ENCODE measurements around the gene ARL3. TPM values are rescaled to one million over a fixed set of nuclear protein-coding genes. Genes with fewer than 3 reads are reported as not detected.
A peak's percentile ranks its signal among the peaks of the same experiment; 100 is the strongest.
"Not testable (repeated sequence)": the region's sequence is repeated elsewhere in the genome, so short reads cannot be mapped to it uniquely, and the experiment has no call there.

Gene ARL3
- total RNA-seq, 1 donor from 2014 or later: 14.1 TPM

DNA sequence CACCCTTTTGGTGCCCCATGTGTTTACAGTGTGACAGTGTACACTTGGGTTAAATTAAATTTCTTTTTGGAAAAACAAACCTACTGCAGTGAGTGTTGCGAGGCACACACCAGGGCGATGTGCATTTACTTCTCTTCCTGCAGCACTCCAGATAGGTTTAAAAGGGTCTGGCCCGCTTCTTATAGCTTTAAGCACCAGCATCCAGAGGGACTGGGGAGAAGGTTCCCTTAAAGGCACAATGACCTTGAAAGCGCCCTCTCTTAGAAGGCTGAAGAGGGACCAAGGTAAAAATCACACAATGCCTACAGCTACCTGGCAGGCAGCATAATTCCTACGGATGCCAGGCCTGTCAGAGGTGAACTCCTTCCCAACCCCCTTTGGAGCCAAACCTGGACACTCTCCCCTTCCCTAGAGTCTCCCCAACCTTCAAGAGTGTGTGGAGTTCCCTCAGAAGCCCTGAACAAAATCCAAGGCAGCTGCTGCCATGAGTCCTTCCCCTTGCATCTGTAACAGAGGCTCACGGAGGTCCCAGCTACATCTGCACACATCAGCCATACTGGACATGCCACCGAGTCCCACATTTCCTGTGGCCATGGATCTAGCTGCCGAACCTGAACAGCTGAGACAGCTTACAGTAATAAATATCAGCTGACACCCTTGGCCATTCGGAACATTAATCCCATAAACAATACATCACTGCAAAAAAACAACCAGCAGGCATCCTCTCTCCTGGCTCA lies 36.7 kb downstream of the ARL3 start:
- DNase-seq: no peak
- no peak for ATAC-seq (ENCODE audit: poor library complexity)
- intact Hi-C loops (cut with DNase I): no loop called here

GRCh38 chr10:102676534-102677315 lies 37.5 kb downstream of the ARL3 start:
- ATAC-seq (ENCODE audit: poor library complexity): no peak
- DNase-seq: no peak
- intact Hi-C loops (cut with DNase I): no loop called here

GRCh38 chr10:102675666-102676533 lies 38.3 kb downstream of the ARL3 start:
- intact Hi-C loops (cut with DNase I): no loop called here
- DNase-seq: no peak

GRCh38 chr10:102675011-102675665 lies 39.1 kb downstream of the ARL3 start:
- no peak for ATAC-seq (ENCODE audit: poor library complexity)
- intact Hi-C loops (cut with DNase I): no loop called here
- DNase-seq: no peak

More at GRCh38 chr10:102675666-102676533, 38.3 kb downstream of the ARL3 start:
- no peak for ATAC-seq (ENCODE audit: poor library complexity)

- ATAC-seq (ENCODE audit: poor library complexity): peak; percentile 23
- intact Hi-C loops (cut with DNase I): no loop called here
Observed at GRCh38 chr10:102674566-102674965, 39.6 kb downstream of the ARL3 start.

GRCh38 chr10:102673819-102674511 lies 40.2 kb downstream of the ARL3 start:
- DNase-seq (peak; percentile 73), ATAC-seq (ENCODE audit: poor library complexity) (peak; percentile 66)
- intact Hi-C loops (cut with DNase I): no loop called here

More at GRCh38 chr10:102674566-102674965, 39.6 kb downstream of the ARL3 start:
- no peak for DNase-seq

DNA sequence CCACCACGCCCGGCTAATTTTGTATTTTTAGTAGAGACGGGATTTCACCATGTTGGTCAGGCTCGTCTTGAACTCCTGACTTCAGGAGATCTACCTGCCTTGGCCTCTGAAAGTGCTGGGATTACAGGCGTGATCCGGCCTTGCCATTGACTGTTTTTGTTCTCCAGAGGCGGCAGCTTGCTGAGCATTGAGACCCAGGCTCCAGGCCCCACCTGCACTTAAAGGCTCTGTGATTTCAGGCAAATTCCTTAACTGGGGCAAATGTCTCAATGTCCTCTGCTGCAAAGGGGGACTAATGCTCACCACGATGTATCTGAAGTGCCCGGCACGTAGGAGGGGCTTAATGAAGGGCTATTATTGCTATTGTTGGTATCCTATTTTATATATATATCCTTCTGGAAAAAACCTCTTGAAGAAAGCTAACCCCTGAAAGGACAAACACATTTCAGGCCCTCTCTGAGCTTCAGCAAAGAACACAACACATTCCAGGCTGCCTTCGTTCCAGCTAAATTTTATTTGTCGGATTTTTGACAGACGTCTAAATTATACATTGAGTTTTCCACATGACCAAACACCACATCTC lies 40.9 kb downstream of the ARL3 start:
- DNase-seq (no peak), ATAC-seq (ENCODE audit: poor library complexity) (no peak)
- intact Hi-C loops (cut with DNase I): no loop called here

GRCh38 chr10:102670871-102671434 lies 43.2 kb downstream of the ARL3 start:
- ATAC-seq (ENCODE audit: poor library complexity) (no peak), DNase-seq (no peak)
- intact Hi-C loops (cut with DNase I): no loop called here

DNA sequence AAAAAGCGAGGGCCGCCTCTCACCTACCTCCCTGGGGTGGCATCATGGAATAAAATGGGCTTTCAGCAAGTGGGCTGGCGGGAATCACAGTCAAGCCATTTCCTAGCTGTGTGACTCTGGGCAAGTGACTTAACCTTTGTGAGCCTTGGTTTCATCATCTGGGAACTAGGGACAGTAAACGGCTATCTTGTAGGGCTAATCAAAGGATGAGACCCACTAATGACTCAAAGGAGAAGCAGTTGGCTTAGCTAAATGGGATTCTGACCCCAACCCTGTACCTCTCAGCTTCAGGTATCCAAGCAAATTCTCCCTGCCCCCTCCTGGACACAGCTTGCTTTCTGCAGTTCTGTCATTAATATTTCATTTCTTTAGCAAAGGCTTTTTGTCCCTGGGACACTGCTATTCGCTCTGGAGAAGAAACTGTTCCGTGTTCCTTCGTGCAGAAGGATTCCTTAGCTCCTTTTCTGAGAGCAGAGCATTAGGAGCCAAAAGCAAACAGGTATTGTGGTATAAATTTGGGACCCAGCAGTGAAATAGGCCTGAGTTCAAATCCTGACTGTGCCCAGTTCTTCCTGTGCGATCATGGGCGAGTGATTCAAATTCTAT lies 44.0 kb downstream of the ARL3 start:
- no peak for DNase-seq
- intact Hi-C loops (cut with DNase I): no loop called here
- ATAC-seq (ENCODE audit: poor library complexity): no peak

- ATAC-seq (ENCODE audit: poor library complexity) (peak; percentile 75), DNase-seq (peak; percentile 75)
- intact Hi-C loops (cut with DNase I): no loop called here
Observed at GRCh38 chr10:102669206-102670064, 44.8 kb downstream of the ARL3 start.

- DNase-seq (no peak), ATAC-seq (ENCODE audit: poor library complexity) (no peak)
- intact Hi-C loops (cut with DNase I): no loop called here
Observed at GRCh38 chr10:102668326-102669107, 45.7 kb downstream of the ARL3 start.

GRCh38 chr10:102667411-102667810 lies 46.8 kb downstream of the ARL3 start:
- ATAC-seq (ENCODE audit: poor library complexity); DNase-seq; intact Hi-C loops (cut with DNase I): not testable (repeated sequence)

DNA sequence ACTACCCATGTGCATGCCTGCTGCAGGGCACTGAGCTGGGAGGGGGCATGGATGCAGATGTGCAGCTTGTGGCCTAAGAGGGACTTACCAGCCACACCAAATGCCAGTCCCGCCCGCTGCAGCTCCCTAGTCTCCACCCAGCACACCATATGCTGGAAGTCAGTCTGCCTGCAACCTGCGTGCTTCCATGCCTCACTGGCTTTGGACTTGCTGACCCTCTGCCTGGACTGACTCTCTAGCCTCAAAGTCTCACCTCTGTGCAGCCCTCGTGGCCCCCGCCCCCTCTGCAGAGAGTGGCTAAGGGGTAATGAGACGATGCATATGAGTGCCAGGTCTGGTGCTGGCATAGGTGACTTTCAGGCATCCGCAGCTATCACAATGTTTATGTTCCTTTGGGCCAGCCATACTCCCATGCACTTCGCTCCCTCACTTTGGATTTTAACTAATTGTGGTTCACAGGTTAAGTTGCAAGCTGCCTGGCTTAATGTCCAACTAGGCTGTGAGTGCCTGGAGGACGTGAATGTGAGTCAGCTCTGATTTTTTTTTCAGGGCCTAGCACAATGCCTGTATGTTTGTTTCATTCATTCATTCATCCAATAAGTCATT lies 48.2 kb downstream of the ARL3 start:
- ATAC-seq (ENCODE audit: poor library complexity) (no peak), DNase-seq (no peak)
- intact Hi-C loops (cut with DNase I): no loop called here

GRCh38 chr10:102661658-102662028 lies 52.6 kb downstream of the ARL3 start:
- ATAC-seq (ENCODE audit: poor library complexity): peak; percentile 6
- intact Hi-C loops (cut with DNase I): no loop called here

More at GRCh38 chr10:102661658-102662028, 52.6 kb downstream of the ARL3 start:
- DNase-seq: no peak

All from Right ventricle myocardium superior (tissue), 1 donor.